Upper lobe of left lung (tissue), 4 donors: Measurements from ENCODE around the gene ITPR1.

Experiments used
- CTCF ChIP-seq, 6 experiments: fragments of 450-650 bp in 4 of 6; fragments of 200-600 bp in 2 of 6; sonication (generic) in 2 of 6; IDR thresholded peaks; one replicate each; pipeline ENCODE4 v1.5.1; 2016 to 2019; ENCODE audit warnings: antibody characterized with exemption in 6 of 6
- EP300 ChIP-seq, 4 donors: sonication (generic); formaldehyde crosslinking; IDR thresholded peaks; one replicate each; pipeline ENCODE4 v1.5.1; 2017; ENCODE audit warnings: antibody characterized with exemption in 4 of 4, control low read depth in 2 of 4
- POLR2A ChIP-seq, 4 donors: fragments of 450-650 bp; IDR thresholded peaks; one replicate each; pipeline ENCODE4 v1.5.1; 2016 to 2017; ENCODE audit warnings: antibody characterized with exemption in 4 of 4, mild to moderate bottlenecking in 2 of 4
- POLR2AphosphoS5 ChIP-seq, 2 donors: sonication (generic); formaldehyde crosslinking; IDR thresholded peaks; one replicate each; pipeline ENCODE4 v1.5.1; 2017; ENCODE audit warnings: antibody characterized with exemption in 2 of 2

- TF ChIP-seq POLR2A (IDR thresholded peaks at IDR 0.05), result no peak
- TF ChIP-seq CTCF (IDR thresholded peaks at IDR 0.05), result no peak
- no peak for TF ChIP-seq EP300 (IDR thresholded peaks at IDR 0.05)
- no peak for TF ChIP-seq POLR2AphosphoS5 (IDR thresholded peaks at IDR 0.05)
These were observed 187.1 kb downstream of the ITPR1 start for GRCh38 chr3:4680227-4680691.
